ENCODE measurements around the gene CD48.
A peak's percentile ranks its signal among the peaks of the same experiment; 100 is the strongest.

The CD48 gene

GRCh38 chr1:160711602-160712311, at the start of gene CD48:
TSS of gene CD48 (minus strand) at chr1:160711822. CDS start at chr1:160711763, 59 bp downstream.
- peak; percentile 80 for DNase-seq

- no peak for DNase-seq
Observed at GRCh38 chr1:160761046-160761445, 49.4 kb upstream of the CD48 start.

GRCh38 chr1:160759740-160760139, 48.1 kb upstream of the CD48 start:
- DNase-seq, result no peak

- DNase-seq, result peak; percentile 71
Observed at GRCh38 chr1:160758521-160758920, 46.9 kb upstream of the CD48 start.

GRCh38 chr1:160756849-160757201, 45.2 kb upstream of the CD48 start:
- peak; percentile 64 for DNase-seq

GRCh38 chr1:160755911-160756848, 44.6 kb upstream of the CD48 start:
- DNase-seq, result peak; percentile 75

- DNase-seq, result no peak
Observed at GRCh38 chr1:160755461-160755860, 43.8 kb upstream of the CD48 start.

GRCh38 chr1:160753594-160753993, 42.0 kb upstream of the CD48 start:
- no peak for DNase-seq

- DNase-seq, result no peak
Observed at GRCh38 chr1:160752924-160753323, 41.3 kb upstream of the CD48 start.

GRCh38 chr1:160752406-160752805, 40.8 kb upstream of the CD48 start:
- DNase-seq, result no peak

- no peak for DNase-seq
Observed at GRCh38 chr1:160750608-160751007, 39.0 kb upstream of the CD48 start.

GRCh38 chr1:160748878-160749269, 37.3 kb upstream of the CD48 start:
- DNase-seq, result no peak

GRCh38 chr1:160748181-160748877, 36.7 kb upstream of the CD48 start:
- DNase-seq, result no peak

GRCh38 chr1:160747717-160748116, 36.1 kb upstream of the CD48 start:
- DNase-seq, result no peak

- DNase-seq, result no peak
Observed at GRCh38 chr1:160746836-160747500, 35.3 kb upstream of the CD48 start.

- DNase-seq, result no peak
Observed at GRCh38 chr1:160745551-160745950, 33.9 kb upstream of the CD48 start.

GRCh38 chr1:160744852-160745520, 33.4 kb upstream of the CD48 start:
- DNase-seq, result no peak

GRCh38 chr1:160744199-160744851, 32.7 kb upstream of the CD48 start:
- DNase-seq, result peak; percentile 68

- peak; percentile 48 for DNase-seq
Observed at GRCh38 chr1:160743266-160743665, 31.6 kb upstream of the CD48 start.

- DNase-seq, result peak; percentile 50
Observed at GRCh38 chr1:160742428-160743127, 31.0 kb upstream of the CD48 start.

Data from activated CD4-positive, alpha-beta T cell treated with anti-CD3 and anti-CD28 coated beads, Interleukin-2, Interleukin-6, amounts not matched to agents 100 ng/mL and 50 ng/mL, durations not matched to agents 16 hours and 8 hours (primary cell).